ENCODE results near the gene GRIK4.
"Not testable (repeated sequence)": the region's sequence is repeated elsewhere in the genome, so short reads cannot be mapped to it uniquely, and the experiment has no call there.

The GRIK4 gene

DNA sequence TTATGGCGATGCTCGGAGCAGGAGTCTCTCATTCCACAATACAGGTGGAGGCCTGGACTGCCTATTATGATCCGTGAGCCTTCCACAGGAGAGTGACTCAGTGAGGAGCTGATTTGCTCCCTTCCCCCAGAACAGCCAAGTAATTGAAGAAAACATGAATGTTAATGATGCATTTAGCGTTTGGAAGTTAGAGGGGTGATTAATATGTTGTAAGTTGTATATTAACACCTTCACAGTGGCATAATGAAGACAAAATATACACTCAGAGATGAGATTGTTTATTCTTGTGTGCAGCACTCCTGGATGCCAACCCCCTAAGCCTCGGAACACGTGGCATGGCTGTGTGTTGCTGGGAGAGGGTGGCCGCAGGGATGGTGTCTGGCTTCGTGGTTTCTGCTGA lies 98.6 kb downstream of the GRIK4 start:
- DNase-seq, result no peak

DNA sequence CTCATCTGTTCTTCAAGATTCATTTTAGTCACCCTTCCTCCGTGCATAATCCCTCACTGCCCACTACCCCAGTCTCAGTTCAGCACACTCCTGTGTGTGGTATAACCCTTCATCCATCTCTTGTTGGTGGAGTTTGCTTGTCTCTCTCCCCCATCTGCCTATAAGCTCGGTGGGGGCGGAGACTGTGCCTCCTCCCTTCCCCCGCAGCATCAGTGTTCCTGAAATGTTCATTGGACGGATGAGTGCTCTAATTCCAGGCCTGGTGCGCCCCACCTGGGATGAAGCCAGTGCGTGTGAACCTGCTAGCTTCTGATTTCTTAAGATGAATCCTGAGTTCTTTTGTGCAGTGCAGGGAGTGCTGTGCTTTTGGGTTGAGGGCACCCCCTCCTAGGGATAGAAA lies 100.0 kb downstream of the GRIK4 start:
- no peak for DNase-seq

DNA sequence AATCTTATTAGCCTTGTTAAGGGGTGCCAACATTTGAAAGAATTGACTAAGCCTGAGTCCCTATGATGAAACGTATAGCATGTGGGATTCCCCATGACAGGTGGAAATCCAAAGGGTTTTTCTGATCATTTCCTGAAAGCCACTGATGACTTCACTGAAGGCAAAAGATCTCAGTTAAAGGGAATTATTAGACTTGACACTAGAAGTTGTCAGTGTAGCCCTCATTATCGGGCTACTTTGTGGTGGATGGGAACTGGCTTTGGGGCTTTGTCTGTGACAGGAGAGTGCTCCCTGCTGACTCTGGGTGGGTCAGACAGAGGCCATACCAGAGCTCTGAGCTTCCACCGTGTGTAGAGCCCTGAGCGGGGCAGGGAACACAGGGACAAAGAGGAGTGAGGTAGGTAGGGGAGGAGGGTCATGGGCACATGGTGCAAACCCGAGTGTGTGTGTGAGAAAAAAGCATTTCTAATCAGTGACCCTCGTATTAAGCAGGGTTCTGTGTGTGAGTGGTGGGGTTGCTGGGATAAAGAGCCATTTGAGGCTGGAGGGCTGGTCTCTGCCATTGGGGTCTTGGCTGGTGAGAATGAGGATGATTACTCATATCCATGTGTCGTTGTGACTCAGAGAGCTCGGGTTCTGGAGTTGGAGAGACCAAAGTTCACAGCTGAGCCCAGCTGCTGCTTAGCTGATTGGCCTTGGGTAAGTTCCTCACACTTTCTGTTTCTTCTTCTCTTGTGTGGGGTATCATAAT lies 101.1 kb downstream of the GRIK4 start:
- no peak for DNase-seq

DNA sequence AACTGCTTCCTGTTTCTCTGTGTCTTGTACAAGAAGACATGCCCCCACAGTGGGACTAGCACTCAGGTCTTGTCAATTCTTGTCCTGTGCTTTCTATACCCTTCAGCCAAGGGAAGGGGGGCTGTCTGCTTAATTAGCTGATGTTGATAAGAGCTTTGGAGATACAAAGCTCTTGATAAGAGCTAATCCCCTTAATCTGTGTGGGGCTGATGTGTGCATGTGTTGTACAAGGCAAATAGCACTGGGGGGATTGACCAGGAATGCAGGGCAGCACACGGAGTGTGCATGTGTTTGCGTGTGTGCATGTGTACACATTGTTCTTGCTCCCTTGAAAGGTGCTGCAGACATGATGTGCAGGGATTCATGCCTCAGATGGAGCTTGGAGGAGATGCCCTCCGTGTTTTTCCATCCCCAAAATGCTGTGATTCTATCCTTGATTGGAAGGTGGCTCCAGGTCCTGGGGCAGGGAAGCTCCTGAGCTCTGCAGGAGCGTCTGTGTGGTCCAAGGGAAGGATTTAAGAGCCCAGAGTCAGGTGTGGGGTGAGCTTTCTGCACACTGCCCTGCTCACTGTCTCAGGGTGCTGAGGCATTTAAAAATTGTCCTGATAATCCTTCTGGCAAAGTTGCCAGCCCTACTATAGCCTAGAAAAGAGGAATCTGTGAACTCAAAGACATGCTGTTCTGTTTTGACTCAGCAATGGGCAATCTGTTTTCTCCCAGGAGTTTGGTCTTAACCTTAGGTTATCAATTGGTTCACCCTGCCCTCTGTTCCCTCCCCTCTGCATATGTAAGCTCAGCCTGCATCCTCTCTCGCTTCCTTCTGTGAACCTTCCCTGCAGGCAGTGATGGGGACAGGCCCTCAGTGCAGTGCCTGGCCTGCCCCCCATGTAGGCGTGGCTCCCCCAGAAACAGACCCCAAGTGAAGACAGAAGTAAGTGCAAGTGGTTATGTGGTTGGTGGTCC lies 102.0 kb downstream of the GRIK4 start:
- no peak for DNase-seq

DNA sequence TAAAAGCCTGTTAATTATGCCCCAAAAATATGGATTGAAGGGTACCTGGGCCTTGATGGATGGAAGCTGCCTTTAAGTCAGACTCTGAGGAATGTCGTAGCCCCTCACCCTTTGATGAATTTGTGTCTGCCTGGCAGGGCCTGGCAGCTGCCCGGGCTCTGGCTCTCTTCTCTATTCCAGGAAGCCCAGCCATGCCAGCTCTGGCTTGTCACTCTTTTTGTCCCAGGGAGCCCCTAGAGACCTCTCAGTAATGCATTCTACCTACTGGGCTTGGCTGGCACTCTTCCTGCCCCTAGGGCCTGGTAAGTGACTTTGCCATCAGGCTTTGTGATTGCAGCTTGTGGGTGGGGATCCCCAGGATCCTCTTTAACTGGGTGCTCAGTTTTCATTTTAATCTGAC lies 103.8 kb downstream of the GRIK4 start:
- DNase-seq, result no peak

DNA sequence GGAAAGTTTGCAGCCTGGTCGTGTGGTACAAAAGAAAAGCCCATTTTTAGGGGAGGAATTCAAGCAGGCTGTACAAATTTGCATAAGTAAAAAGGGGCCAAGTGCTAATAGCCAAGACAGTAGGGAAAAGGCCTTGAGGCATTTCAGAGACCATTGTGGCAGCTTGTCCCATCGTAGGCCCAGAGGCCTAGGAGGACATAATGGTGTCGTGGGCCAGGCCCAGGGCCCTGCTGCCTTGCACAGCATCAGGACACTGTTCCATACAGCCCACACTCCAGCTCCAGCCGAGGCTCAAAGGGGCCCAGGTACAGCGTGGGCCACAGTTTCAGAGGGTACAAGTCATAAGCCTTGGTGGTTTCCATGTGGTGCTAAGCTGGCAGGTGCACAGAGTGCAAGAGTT lies 106.9 kb downstream of the GRIK4 start:
- no peak for DNase-seq

DNA sequence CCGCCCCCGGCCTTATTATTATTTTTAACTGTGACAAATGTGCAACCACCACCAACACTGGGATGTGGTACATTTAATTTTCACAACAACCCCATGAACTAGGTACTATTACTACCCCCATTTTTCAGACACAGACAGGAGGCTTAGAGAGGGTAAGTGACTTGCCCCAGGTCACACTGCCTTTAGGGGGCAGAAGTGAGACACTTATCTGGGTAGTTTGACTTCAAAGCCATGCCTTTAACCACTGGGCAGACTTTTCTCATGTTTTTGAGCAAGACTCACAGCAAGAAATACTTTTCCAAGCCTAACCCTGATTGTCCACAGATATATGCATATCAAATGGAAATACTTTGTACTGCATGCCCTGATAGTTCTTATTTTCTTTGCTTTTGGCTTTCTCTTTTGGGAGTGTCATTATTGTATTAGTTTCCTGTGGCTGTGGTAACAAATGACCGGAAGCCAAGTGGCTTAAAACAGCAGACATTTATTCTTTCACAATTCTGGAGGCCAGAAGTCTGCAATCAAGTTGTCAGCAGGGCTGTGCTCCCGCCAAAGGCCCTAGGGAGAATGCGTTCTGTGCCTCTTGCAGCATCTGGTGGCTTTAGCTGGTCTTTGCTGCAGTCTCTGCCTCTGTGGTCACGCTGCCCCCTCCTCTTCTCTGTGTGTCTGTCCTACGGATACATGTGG lies 110.8 kb downstream of the GRIK4 start:
- no peak for DNase-seq

DNA sequence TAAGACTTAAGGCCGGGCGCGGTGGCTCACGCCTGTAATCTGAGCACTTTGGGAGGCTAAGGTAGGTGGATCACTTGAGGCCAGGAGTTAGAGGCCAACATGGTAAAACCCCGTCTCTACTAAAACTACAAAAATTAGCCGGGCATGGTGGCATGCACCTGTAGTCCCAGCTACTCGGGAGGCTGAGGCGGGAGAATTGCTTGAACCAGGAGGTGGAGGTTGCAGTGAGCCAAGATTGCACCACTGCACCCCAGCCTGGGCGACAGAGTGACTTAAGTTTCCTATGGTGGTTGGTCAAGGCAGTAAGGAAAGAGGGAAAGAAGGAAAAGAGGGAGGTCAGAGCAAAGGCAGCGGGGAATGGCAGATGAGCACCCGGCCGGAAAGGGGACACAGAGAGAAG lies 113.4 kb downstream of the GRIK4 start:
- DNase-seq, result not testable (repeated sequence)

DNA sequence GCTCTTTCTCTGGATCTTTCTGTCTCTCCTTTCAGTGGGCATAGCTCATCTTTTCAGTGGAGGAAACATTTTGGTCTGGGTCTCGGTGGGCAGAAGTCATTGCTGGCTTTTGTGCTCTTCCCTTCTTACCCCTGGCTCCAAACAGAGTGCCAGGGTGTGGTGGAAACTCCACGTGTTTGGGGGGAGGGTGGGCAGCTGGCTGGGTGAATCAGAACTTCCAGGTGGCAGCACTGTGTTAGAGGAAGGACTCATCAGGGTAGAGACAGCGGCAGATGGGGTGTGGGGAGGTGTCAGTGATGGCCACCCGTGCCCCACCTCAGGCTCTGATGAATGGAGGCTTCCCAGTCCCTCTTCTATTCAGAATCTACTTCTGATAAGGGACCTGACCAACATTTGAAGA lies 114.0 kb downstream of the GRIK4 start:
- DNase-seq, result no peak

DNA sequence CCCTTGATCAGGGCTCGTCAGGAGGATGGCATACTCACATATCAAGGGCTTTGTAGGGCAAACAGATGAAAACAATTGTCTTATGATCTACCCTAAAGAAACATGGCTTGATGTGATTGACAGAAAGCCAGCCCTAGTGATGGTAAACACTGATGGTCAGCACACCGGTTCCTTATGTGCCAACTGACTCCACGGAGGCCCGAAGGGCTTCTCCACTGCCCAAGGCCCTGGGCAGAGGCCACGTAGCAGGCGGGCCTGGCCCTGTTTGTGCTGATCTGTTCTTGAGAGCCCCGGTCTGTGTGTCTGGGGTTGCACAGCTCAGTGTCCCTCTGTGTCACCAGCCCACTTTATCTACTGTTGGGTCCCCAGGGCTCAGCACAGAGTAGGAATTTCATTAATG lies 115.2 kb downstream of the GRIK4 start:
- no peak for DNase-seq

DNA sequence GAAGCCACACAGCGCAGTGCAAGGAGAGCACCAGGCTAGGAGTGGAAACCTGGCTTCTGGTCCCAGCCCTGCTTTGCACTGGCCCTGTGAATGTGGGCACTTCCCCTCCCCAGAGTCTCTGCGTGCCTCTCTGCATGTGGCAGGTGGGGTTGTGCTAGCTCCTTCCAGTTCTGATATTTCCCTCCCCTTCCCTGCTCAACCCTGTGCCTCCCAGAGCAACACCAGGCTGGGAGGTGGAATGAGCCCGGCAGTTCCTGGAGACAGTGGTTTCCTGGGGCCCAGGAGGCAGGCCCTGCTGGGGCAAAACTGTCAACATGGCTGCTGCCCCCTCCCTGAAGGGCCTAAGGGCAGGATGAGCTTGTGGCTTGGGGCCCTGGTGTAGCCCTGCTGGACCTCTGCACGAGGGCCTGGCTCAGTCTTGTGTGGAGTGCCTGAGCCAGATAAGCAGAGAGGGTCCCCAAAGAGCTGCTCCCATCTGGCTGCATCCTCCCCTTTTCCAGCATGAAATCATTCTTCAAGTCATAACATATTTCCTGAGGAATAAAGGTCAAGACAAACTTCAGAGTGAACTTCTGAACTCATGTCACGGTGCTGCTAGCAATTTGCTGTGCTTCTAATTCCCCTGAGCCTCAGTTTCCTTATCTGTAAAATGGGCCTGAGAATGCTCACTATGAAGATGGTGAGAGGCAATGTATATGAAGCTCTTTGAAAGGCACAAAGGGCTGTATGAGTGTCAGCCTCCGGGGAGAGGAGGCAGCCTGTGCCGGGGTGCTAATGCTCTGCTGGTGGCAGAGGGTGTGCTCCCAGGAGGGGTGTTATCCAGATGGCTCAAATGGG lies 116.0 kb downstream of the GRIK4 start:
- no peak for DNase-seq

DNA sequence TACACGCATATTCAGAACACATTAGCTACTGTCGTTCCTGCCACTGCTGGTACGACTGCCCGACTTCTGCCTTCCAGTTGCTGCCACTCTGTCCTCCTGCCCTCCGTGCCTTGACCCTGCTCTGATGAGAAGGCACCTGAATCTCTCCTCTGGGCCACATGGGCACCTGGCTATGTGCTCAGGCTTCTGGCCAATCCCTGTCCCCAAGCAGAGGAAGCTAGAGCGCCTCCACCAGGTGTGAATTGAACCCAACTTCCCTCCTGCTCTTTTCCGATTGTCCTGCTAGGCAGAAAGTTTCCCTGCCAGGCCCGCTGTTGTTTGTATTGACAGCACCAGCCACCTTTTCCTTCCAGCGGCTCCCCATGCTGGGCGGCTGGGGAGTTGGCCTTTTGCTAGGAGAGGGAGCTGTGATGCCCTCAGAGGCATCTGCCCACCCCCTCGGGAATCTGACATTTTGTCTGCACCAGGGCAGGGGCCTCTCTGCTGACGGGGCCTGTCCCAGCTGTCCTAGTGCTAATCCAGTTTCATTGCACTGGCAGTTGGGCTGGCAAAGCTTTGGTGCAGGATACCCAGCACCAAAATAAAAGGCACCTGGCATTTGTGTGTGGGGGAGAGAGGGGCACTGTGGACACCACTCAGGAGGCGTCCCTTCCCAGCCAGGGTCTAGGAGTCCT lies 118.0 kb downstream of the GRIK4 start:
- DNase-seq, result no peak

DNA sequence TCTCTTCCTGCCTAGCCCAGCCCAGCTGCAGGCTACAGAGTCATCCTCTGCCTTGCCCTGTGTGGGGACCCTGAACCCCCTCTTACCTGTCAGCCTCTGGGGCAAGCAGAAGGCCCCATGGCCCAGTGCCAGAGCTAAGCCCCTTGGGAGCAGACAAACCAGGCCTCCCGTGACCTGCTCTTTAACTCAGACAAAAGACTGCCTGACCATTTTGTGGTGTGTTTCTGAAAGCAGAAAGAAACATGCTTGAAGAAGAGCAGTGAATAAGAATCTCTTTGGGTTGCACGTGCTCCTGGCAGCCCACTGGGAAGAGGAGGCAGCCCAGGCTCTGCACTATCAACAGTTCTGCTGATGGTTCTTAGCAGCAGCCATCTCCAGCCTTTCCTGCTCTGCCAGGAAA lies 118.6 kb downstream of the GRIK4 start:
- no peak for DNase-seq

DNA sequence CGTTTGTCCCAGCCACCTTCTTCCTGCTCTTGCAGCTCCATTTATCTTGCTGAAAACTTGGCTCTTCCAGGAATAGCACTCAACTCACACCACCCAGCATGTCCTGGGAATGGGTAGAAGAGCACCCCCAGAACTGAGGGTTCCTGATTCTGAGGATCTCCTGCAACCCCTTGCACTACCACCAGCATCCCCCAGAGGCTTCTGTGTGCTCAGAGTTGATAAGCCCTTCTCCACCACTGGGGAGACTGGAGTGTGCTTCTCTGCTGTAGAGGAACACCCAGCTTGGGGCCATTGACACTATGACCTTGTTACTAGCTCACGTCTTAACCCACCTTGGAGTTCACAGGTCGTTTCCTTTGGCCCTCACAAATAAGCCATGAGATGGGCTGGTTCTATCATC lies 121.0 kb downstream of the GRIK4 start:
- no peak for DNase-seq

DNA sequence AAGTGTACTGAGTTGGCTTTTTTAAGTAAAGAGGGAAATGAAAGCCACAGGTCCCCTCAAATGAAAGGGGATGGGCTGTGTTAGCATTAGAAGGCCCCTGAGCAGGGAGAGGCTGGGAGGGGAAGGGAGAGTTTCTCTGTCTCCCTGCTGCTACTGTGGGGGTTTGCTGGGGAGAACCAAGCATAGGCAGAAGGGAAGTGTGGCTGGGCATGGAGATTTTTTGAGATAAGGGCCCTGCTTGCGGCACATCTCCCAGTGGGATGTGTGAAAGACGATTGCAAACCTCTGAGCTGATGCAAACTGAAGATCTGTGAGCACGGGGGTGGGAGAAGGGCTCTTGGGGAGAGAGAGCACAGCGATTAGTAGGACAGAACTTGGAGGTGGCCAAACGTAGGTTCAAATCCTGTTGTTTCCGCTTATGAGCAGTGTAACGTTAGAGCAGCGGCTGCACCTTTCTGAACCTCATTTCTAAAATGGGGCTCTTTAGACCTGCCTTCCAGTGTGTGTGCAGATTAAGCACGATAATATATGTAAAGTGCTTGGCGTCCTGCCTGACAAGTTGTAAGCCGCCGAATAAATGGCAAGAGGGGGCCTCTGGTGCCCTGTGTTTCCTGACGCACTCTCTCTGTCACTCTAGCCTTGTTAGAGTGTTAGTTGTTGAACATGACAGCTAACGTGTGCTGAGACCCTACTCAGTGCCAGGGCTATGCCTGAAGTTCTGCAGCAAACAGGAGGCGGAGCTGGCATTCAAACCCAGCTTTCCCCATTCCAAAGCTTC lies 122.3 kb downstream of the GRIK4 start:
- DNase-seq, result no peak

DNA sequence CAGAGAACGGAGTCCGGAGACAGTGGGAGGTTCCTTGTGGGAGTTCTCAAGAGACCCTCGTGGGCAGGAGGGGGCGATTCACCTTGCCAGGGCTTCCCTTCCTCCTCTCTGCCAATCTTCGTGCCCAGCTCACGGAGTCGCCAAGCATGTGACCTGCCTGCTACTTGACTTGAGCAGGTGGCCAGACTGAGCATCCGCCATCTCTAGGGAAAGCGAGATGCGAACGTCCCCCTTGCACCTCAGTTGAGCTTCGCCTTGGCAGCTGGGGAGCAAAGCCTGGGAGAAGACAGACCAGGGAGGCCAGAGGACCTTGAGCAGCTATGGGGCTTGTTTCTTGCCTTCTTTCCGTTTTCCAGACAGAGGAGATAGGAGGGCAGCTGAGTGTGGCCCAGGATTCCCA lies 123.2 kb downstream of the GRIK4 start:
- no peak for DNase-seq

DNA sequence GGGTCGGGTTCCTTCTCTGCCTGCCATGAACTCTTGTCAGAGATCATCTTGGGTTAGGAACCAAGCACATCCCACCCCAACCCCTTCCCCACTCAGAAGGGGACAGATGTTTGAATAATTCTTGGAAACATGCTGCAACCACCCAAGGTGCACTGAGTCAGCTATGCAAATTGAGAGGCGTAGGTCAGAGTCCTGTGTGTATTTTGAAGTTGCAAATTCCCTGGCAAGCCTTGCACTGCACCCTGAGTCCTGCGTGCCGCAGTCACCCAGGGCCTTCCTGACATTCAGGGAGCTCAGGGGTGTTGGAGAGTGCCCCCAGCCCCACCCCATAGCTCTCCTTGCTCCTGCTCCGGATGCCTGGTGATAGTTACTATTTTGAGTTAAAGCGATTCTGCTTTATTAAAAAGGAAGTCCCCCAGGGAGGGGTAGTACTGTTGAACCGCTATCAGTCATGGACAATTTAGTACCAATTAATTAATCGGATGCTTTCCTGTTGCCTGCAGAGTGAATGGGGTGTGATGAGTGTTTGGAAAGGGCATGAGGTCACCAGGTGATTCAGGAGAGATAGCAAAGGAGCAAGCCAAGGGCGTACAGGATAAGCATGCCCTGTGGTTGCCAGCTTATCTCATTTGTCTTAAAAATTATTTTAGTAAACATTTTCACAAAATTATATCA lies 123.7 kb downstream of the GRIK4 start:
- DNase-seq, result no peak

DNA sequence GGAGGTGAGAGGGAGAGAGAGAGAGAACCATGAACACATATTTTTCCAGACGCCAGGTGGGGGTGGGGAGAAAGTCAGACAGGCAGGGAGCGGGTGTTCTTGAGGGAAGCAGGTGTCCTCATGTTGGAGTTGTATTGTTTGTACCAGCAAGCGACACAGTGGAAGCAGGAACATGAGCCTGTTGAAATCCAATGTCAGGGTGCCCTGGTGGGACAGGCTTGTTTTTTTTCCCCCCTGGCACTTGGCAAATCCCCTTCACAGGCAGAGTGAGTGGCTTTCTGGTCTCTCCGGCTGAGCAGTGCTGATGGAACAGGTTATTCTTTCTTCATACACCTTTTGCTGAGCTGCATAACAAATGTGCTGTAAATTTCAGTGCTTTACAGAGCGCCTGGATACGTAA lies 125.6 kb downstream of the GRIK4 start:
- no peak for DNase-seq

DNA sequence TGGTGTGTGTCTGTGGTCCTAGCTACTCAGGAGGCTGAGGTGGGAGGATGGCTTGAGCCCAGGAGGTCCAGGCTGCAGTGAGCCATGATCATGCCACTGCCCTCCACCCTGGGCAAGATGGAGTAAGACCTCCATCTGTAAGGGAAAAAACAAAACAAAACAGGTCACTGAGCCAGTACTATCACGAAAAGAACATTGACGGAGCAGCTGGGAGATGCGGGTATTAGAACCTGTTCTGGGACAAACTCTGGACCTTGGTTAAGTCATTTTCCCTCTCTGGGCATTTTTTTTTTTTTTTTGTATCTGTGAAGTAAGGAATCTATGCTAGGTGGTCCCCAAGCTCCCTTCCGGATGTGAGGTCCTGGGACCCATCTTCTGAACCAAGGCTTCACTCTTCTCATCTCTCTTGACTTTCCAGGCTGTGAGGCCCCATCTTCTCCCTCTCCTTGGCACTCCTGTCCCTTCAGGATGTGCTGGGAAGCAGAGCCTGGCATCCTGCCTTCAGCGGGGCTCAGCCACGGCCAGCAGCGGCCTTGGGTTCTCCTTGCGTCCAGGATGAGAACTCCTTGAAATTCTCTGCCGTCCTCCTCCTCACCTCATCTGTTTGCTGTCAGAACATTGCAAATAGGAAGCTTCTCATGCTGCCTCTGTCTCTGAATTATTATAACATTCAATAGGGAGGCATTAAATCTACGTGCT lies 130.8 kb downstream of the GRIK4 start:
- DNase-seq, result no peak

DNA sequence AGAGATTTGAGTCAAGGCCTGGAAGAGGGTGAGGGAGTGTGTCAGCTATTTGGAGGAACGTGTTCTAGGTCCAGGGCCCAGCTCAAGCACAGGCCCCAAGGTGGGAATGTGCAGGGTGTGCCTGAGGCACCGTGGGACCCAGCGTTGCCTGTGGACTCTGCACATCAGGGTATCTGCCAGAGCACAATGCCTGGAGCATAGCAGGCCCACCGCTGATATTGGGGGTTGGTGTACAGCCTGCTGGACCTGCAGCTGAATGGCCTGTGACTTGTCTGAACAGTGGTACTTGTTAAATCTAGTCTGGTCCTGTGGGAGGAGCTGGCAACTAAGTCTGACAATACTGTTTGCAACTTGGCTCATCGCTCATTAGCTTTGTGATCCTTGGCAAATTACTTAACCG lies 131.7 kb downstream of the GRIK4 start:
- no peak for DNase-seq
